D721Med (cell line): Measurements from ENCODE around the gene RGS7.
A peak's percentile ranks its signal among the peaks of the same experiment; 100 is the strongest.
"Not testable (repeated sequence)": the region's sequence is repeated elsewhere in the genome, so short reads cannot be mapped to it uniquely, and the experiment has no call there.

ENCODE experiments used
- DNase-seq: peaks from one replicate; pipeline ENCODE4 v3.0.0; 2011; ENCODE audit warnings: low spot score; ENCODE audit not compliant: insufficient read length
- FAIRE-seq: peaks from 2 replicates; lab custom pipeline; 2011; peaks lifted over from hg19 to GRCh38; lab: Jason Lieb, UNC
- CTCF ChIP-seq: IDR thresholded peaks from 2 replicates; pipeline ENCODE4 v1.5.1; 2012; ENCODE audit warnings: mild to moderate bottlenecking, control low read depth; ENCODE audit not compliant: insufficient read depth; ENCODE audit errors: missing control alignments

RGS7 gene

GRCh38 chr1:241143765-241144442 lies 213.1 kb downstream of the RGS7 start:
- TF ChIP-seq CTCF, result no peak
- DNase-seq (no peak), FAIRE-seq (no peak)

GRCh38 chr1:241142493-241142892 lies 214.5 kb downstream of the RGS7 start:
- DNase-seq (no peak), FAIRE-seq (no peak)
- TF ChIP-seq CTCF, result no peak

- DNase-seq, FAIRE-seq: not testable (repeated sequence)
Observed at GRCh38 chr1:241141646-241142045, 215.4 kb downstream of the RGS7 start.

- FAIRE-seq (no peak), DNase-seq (no peak)
- no peak for TF ChIP-seq CTCF
Observed at GRCh38 chr1:241140670-241141069, 216.3 kb downstream of the RGS7 start.

GRCh38 chr1:241139047-241139446 lies 218.0 kb downstream of the RGS7 start:
- no peak for TF ChIP-seq CTCF
- FAIRE-seq, result peak; percentile 25
- DNase-seq, result no peak

- no peak for TF ChIP-seq CTCF
- DNase-seq (no peak), FAIRE-seq (no peak)
Observed at GRCh38 chr1:241138248-241138647, 218.8 kb downstream of the RGS7 start.

- no peak for TF ChIP-seq CTCF
- no peak for DNase-seq
- FAIRE-seq, result no peak
Observed at GRCh38 chr1:241136389-241136788, 220.6 kb downstream of the RGS7 start.
